Stimulated activated CD8-positive, alpha-beta memory T cell treated with anti-CD3 and anti-CD28 coated beads, Interleukin-4, amount 100 ng/mL, for 1 hour (primary cell): ENCODE data around the gene RASSF10.

ENCODE experiments used
- DNase-seq, 2 donors: peaks; one replicate each; pipeline ENCODE4 v3.0.0-alpha.2; 2020; ENCODE audit warnings: low read depth in 2 of 2, low spot score in 1 of 2

RASSF10 gene

GRCh38 chr11:12993626-12994025 lies 15.5 kb upstream of the RASSF10 start:
- DNase-seq, result no peak

- DNase-seq, result no peak
Measured at GRCh38 chr11:12994476-12994875, 14.6 kb upstream of the RASSF10 start.

- DNase-seq, result no peak
Measured at GRCh38 chr11:12995188-12995587, 13.9 kb upstream of the RASSF10 start.

GRCh38 chr11:12995823-12996222 lies 13.3 kb upstream of the RASSF10 start:
- DNase-seq, result no peak

DNA sequence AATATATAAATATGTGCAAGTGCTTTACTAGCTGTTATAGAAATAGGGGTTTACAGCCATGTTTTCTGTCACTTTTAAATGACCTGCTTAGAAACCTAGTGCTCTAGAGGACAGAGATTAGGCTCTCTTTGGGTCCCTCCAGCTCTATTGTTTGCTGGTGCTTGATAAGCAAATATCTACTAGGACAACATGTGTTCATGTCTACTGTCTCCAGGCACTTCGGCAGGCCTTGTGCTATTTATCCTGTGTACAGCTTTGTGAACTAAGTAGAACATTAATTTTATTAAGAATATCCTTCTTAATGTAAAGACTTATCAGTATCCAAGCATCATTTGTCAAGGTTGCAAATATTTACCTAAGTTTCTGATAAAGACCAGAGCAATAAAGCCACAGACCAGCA lies 11.9 kb upstream of the RASSF10 start:
- DNase-seq, result no peak

DNA sequence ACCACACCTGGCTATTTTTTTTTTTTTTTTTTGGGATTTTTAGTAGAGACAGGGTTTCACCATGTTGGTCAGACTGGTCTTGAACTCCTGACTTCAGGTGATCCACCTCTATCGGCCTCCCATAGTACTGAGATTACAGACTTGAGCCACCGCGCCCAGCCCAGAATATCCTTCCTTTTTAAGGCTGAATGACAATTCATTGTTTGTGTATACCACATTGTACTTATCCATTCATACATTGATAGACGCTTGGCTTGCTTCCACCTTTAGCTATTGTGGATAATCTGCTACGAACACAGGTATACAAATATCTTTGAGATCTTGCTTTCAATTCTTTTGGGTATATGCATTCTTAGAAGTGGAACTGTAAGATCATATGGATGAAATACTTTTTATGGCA lies 10.8 kb upstream of the RASSF10 start:
- DNase-seq, result no peak

DNA sequence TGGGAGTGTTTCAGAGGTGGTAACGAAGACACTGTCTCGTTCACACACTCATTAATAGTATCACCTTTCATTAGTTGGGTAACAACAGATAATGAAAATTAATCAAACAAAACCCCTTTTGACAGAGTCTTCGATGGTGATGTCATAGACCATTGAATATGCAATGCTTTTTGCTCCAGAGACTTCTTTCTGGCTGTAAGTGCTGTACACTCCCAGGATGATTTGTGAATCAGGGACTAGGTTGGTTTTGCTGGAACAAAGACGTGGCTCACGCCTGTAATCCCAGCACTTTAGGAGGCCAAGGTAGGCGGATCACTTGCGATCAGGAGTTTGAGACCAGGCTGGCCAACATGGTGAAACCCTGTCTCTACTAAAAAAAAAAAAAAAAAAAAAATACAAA lies 9.5 kb upstream of the RASSF10 start:
- DNase-seq, result no peak

DNA sequence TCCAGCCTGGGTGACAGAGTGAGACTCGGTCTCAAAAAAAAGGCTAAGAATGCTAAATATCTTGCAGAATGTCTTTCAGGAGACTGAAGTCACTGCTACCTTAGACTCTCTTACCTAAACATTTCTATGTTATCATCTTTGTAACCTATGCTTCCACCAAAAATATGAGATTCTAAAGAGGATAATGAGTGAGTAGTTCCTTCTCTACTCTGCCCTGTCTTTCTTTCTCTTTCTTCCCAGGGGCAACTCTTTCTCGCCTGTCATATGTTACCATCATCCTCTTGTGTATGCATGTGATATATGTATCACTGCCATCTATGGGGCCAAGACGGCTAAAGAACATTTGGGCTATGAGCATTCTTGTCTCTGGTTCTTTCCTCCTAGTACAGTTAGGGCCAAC lies 9.0 kb upstream of the RASSF10 start:
- DNase-seq, result no peak

DNA sequence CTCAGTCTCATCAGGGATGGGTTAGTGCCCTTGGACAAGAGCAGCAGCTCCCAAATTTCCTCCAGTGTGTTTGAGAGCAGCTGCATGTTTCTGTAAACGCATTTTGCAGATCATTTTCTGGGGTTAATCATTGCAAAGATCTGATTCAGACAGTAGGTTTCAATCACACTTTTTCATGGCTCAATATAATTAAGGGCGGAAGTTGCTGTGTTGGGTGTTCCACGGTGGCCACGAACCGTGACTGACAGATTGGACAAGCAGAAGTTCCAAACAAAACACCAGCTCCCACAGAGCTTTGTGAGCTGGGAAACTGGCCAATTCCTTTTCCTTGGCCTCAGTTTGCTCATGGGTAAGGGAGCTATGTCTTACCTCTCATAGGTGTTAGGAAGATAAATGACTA lies 8.4 kb upstream of the RASSF10 start:
- DNase-seq, result no peak

- DNase-seq, result no peak
Measured at GRCh38 chr11:13003736-13004493, 5.2 kb upstream of the RASSF10 start.

- DNase-seq, result no peak
Measured at GRCh38 chr11:13007182-13008060, 1.7 kb upstream of the RASSF10 start.

GRCh38 chr11:13008061-13008435 lies 1.1 kb upstream of the RASSF10 start:
- no peak for DNase-seq

- no peak for DNase-seq
Measured at GRCh38 chr11:13009476-13009920, 382 bp downstream of the RASSF10 start.

DNA sequence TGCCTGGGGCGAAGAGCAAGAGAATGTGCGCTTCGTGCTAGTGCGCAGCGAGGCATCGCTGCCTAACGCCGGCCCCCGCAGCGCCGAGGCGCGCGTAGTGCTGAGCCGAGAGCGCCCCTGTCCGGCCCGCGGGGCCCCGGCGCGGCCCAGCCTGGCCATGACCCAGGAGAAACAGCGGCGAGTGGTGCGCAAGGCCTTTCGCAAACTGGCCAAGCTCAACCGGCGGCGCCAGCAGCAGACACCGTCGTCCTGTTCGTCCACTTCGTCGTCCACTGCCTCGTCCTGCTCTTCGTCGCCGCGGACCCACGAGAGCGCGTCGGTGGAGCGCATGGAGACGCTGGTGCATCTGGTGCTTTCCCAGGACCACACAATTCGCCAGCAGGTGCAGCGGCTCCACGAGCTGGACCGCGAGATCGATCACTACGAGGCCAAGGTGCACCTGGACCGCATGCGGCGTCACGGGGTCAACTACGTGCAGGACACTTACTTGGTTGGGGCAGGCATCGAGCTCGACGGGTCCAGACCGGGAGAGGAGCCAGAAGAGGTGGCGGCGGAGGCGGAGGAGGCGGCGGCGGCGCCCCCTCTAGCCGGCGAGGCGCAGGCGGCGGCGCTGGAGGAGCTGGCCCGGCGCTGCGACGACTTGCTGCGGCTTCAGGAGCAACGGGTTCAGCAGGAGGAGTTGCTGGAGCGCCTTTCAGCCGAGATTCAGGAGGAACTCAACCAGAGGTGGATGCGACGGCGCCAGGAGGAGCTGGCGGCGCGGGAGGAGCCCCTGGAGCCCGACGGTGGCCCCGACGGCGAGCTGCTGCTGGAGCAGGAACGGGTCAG lies 1.0 kb downstream of the RASSF10 start:
- no peak for DNase-seq

GRCh38 chr11:13010749-13011465 lies 1.8 kb downstream of the RASSF10 start:
- no peak for DNase-seq

GRCh38 chr11:13011466-13012055 lies 2.4 kb downstream of the RASSF10 start:
- DNase-seq, result no peak

- DNase-seq, result no peak
Measured at GRCh38 chr11:13012056-13012661, 3.0 kb downstream of the RASSF10 start.

GRCh38 chr11:13013054-13013488 lies 4.0 kb downstream of the RASSF10 start:
- no peak for DNase-seq

GRCh38 chr11:13015753-13016152 lies 6.6 kb downstream of the RASSF10 start:
- DNase-seq, result no peak

DNA sequence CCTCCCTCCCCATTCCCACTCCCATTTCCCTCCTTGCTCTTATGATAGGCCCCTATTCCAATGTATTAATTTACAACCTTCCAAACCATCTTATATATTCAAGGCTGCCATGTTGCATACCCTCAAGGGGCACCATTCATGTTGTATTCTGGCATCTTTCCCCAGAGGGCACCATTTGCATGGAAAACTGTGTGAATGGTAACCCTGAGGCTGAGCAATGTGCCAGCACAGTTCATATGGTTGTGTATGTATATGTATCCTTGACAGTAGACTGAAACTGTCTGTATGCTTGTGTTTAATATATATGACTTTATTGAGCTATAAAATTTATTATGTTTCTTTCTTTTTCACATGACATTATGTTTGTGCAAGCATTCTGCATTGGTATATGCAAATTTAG lies 7.3 kb downstream of the RASSF10 start:
- DNase-seq, result no peak
